Skeletal muscle tissue (tissue), 4 donors: ENCODE measurements around the gene ZGPAT. TPM values are rescaled to one million over a fixed set of nuclear protein-coding genes. Genes with fewer than 3 reads are reported as not detected.

Experiments used
- H3K27ac ChIP-seq: one replicate; pipeline ENCODE4 v1.7.0; 2013; ENCODE audit warnings: mild to moderate bottlenecking, low read depth, low read length, inconsistent platforms
- H3K27me3 ChIP-seq, 3 donors: one replicate each; pipeline ENCODE4 v1.7.0; 2013; ENCODE audit warnings: low read length in 3 of 3; ENCODE audit not compliant: control insufficient read depth in 3 of 3, insufficient read depth in 3 of 3
- H3K36me3 ChIP-seq, 3 donors: one replicate each; pipeline ENCODE4 v1.7.0; 2013; ENCODE audit warnings: low read length in 3 of 3; ENCODE audit not compliant: control insufficient read depth in 3 of 3, insufficient read depth in 3 of 3
- H3K4me1 ChIP-seq, 3 donors: one replicate each; pipeline ENCODE4 v1.7.0; 2013; ENCODE audit warnings: low read length in 3 of 3, mild to moderate bottlenecking in 3 of 3; ENCODE audit not compliant: control insufficient read depth in 3 of 3, insufficient read depth in 3 of 3
- H3K4me3 ChIP-seq, 3 donors: one replicate each; pipeline ENCODE4 v1.7.0; 2013; ENCODE audit warnings: low read length in 3 of 3
- H3K9ac ChIP-seq, 3 donors: one replicate each; pipeline ENCODE4 v1.7.0; 2013; ENCODE audit warnings: low read length in 3 of 3, mild to moderate bottlenecking in 3 of 3, moderate library complexity in 2 of 3, low read depth in 1 of 3
- H3K9me3 ChIP-seq, 3 donors: one replicate each; pipeline ENCODE4 v1.7.0; 2013; ENCODE audit warnings: low read length in 3 of 3; ENCODE audit not compliant: control insufficient read depth in 3 of 3
- total RNA-seq: library from RNA; depleted of rRNA; stranded (reverse); fragments of >200 nt; gene quantifications from one replicate; pipeline ENCODE4 v1.2.3, GENCODE V29; 2014
- donor health status: Osteomylitis.

ZGPAT gene
- total RNA-seq, 1 donor from 2014 or later, result 6.8 TPM

GRCh38 chr20:63733579-63734081, 25.8 kb downstream of the ZGPAT start:
- Histone ChIP-seq H3K4me1 (peaks cover 6 to 13% (median 10%) of the 10 kb centered on the region in 3 donors), H3K27ac (no peak overlapping the region), H3K9me3 (no peaks in the 10 kb centered on the region), H3K27me3 (no peaks in the 10 kb centered on the region), H3K9ac (no peak overlapping the region), H3K4me3 (no peak overlapping the region), H3K36me3 (peaks cover 27 to 31% (median 30%) of the 10 kb centered on the region in 3 donors)

DNA sequence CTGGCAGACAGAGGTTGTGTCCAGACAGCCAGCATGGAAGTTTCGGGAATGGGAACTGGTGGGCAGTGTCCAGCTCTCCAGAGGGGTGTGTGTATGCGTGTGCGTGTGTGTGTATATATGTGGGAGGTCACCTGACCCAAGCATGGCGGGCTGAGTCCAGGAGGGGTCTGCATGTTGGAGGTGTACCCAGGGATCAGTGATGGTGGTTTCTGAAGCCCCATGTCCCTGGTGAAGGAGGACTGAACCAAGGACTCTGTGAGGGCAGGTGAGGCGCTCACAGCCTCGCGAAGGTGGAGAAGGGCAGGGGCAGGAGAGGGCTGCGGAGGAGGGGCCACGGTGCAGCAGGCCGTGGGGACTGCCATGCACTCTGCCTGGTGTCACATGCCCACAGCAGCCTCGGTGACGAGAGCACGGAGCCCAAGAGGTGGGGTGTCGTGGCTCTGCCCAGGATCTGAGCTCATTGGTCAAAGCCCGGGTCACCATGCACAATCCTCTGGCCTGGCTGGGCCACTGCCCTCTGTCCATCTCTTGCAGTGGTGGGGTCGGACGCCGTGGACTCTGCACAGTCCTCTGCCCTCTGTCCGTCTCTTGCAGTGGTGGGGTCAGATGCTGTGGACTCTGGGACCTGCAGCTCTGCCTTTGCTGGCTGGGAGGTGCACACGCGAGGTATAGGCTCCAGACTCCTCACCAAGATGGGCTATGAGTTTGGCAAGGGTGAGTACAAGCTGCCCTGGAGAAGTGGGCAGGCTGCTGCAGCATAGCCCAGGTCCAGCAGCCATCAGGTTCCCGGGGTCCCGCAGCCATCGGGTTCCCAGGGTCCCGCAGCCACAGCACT, 26.5 kb downstream of the ZGPAT start:
- Histone ChIP-seq H3K9me3 (no peaks in the 10 kb centered on the region), H3K9ac (no peak overlapping the region), H3K36me3 (peaks cover 27 to 31% (median 30%) of the 10 kb centered on the region in 3 donors), H3K27ac (no peak overlapping the region), H3K4me3 (no peak overlapping the region), H3K4me1 (peaks cover 7 to 14% (median 14%) of the 10 kb centered on the region in 3 donors), H3K27me3 (no peaks in the 10 kb centered on the region)

DNA sequence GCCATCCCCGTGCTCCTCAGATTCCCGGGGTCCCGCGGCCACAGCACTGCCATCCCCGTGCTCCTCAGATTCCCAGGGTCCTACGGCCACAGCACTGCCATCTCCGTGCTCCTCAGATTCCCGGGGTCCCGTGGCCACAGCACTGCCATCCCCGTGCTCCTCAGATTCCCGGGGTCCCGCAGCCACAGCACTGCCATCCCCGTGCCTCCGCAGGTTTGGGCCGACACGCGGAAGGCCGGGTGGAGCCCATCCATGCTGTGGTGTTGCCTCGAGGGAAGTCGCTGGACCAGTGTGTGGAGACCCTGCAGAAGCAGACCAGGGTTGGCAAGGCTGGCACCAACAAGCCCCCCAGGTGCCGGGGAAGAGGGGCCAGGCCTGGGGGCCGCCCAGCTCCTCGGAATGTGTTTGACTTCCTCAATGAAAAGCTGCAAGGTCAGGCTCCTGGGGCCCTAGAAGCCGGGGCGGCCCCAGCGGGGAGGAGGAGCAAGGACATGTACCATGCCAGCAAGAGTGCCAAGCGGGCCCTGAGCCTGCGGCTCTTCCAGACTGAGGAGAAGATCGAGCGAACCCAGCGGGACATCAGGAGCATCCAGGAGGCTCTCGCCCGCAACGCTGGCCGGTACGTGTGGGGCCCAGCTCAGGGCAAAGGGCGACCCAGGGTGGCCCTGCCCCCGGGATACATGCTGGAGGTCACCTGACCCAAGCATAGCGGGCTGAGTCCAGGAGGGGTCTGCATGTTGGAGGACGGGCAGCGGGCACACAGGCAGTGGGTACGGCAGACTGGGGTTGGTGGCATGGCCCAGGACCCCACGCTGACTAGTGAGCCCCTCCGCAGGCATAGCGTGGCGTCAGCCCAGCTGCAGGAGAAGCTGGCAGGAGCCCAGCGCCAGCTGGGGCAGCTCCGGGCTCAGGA, 27.4 kb downstream of the ZGPAT start:
- Histone ChIP-seq H3K4me3 (no peak overlapping the region), H3K27me3 (no peaks in the 10 kb centered on the region), H3K27ac (no peak overlapping the region), H3K9ac (no peak overlapping the region), H3K36me3 (peaks cover 25 to 29% (median 25%) of the 10 kb centered on the region in 3 donors), H3K4me1 (peaks cover 7 to 14% (median 13%) of the 10 kb centered on the region in 3 donors), H3K9me3 (no peaks in the 10 kb centered on the region)

DNA sequence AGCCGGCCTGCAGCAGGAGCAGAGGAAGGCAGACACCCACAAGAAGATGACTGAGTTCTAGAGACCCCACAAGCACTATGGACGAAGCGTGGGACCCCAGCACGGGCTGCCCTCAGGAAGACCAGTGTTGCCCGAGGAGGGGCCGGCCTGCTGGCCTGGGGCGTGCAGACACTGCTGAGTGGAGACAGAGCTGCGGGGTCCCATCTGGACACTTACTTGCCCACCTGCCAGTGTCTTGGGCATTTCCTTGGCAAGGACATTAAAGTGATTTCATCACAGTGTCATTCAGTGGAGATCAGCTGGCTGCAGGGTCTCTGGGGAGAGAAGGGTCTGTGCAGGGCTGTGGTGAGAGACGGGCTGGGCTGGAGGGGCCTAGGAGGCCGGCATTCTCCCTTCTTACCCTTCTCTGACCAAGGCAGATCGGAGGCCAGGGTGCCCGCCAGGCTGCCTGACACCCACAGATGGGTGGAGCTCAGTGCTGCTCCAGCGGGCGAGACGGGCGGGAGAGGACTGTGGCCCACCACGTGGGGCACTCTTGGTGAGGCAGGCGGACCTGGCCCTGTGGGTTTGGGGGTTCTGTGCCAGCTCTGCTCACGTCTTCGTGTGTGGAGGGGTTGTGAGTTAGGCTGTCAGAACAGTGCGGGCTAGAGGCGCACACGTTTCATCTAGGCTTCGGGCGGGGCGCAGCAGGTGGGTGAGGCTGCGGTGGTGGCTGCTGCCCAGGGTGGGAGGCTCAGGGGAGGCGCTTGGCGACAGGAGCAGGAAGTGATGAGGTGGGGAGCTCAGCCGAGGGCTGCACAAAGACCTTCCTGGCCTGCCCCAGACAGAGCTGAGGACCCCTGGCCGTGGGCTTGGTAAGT, 28.2 kb downstream of the ZGPAT start, which contains the start of gene LIME1:
TSS of gene LIME1 (plus strand) at position 806 of the 860 bp plus-strand sequence. CDS start 886 bp downstream, outside the sequence.
- Histone ChIP-seq H3K27ac (no peak within 1 kb of the TSS), H3K36me3 (peaks cover 22 to 29% (median 25%) of the 10 kb centered on the region in 3 donors), H3K9me3 (no peaks in the 10 kb centered on the region), H3K4me1 (peaks cover 13 to 20% (median 20%) of the 10 kb centered on the region in 3 donors), H3K9ac (no peak within 1 kb of the TSS), H3K4me3 (no peak within 1 kb of the TSS), H3K27me3 (no peaks in the 10 kb centered on the region)

DNA sequence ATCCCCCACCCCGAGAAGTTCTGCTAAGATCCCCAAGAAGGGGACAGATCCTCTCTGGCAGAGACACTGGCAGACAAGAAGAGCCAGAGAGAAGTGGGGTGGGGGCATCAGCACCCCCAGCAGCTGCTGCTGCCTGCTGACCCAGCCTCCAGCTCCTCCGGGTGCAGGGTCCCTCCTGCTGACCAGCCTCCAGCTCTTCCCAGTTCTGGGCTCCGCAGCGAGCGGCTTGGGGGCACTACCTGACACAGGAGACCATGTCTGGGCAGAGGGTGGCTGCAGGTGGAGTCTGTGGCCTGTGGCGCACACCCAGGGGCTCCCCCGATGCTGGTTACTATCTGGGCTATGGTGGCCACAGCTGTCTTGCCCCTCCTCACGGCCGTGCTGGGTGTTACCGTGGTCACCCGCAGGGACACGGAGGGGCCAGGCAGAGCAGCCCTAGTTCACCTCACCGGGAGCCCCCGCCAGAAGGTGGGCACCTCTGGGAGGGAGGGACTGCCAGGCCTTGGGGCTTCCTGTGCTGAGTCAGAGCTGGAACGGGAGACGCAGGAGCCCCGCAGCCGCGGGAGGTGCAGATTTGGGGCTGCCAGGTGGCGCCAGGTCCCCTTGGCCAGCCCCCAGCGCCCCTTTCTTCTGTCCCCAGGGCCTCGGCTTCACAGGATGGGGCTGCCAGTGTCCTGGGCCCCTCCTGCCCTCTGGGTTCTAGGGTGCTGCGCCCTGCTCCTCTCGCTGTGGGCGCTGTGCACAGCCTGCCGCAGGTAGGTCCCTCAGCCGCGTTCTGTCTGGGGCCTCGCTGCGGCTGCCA, 29.3 kb downstream of the ZGPAT start:
- peaks cover 22 to 28% (median 25%) of the 10 kb centered on the region in 3 donors for H3K4me1 ChIP-seq
- H3K9me3 ChIP-seq, result no peaks in the 10 kb centered on the region
- H3K4me3 ChIP-seq, result no peak overlapping the region
- no peaks in the 10 kb centered on the region for H3K27me3 ChIP-seq
- H3K9ac ChIP-seq, result no peak overlapping the region
- H3K36me3 ChIP-seq, result peaks cover 19 to 31% (median 25%) of the 10 kb centered on the region in 3 donors
- H3K27ac ChIP-seq, result no peak overlapping the region

DNA sequence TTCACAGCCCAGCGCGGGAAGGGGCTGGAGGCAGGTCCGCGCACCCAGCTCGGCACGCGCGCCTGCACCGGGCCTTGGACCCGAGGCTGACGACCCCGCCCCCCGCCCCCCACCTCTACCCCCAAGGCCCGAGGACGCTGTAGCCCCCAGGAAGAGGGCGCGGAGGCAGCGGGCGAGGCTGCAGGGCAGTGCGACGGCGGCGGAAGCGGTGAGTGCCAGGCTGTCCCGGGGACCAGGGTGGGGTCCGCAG, 29.8 kb downstream of the ZGPAT start:
- Histone ChIP-seq H3K9ac (no peak overlapping the region), H3K27me3 (no peaks in the 10 kb centered on the region), H3K27ac (no peak overlapping the region), H3K9me3 (no peaks in the 10 kb centered on the region), H3K4me3 (no peak overlapping the region), H3K36me3 (peaks cover 20 to 33% (median 25%) of the 10 kb centered on the region in 3 donors), H3K4me1 (peaks cover 23 to 28% (median 27%) of the 10 kb centered on the region in 3 donors)

GRCh38 chr20:63737945-63738686, 30.3 kb downstream of the ZGPAT start:
- Histone ChIP-seq H3K9me3 (no peaks in the 10 kb centered on the region), H3K9ac (peak overlapping the region in 2 of 3 donors; percentile 93 to 94), H3K4me1 (peaks cover 25 to 28% (median 27%) of the 10 kb centered on the region in 3 donors), H3K36me3 (peaks cover 22 to 33% (median 26%) of the 10 kb centered on the region in 3 donors), H3K4me3 (peak overlapping the region in 2 of 3 donors; percentile 56 to 77), H3K27me3 (no peaks in the 10 kb centered on the region), H3K27ac (peak overlapping the region; percentile 97)

DNA sequence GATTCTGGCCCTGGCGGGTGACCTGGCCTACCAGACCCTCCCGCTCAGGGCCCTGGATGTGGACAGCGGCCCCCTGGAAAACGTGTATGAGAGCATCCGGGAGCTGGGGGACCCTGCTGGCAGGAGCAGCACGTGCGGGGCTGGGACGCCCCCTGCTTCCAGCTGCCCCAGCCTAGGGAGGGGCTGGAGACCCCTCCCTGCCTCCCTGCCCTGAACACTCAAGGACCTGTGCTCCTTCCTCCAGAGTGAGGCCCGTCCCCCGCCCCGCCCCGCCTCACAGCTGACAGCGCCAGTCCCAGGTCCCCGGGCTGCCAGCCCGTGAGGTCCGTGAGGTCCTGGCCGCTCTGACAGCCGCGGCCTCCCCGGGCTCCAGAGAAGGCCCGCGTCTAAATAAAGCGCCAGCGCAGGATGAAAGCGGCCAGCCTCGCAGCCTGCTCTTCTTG, 30.9 kb downstream of the ZGPAT start:
- H3K9me3 ChIP-seq, result no peaks in the 10 kb centered on the region
- peak overlapping the region; percentile 97 for H3K27ac ChIP-seq
- peak overlapping the region; percentile 72 to 94 (median 93) for H3K9ac ChIP-seq
- H3K36me3 ChIP-seq, result peaks cover 25 to 32% (median 25%) of the 10 kb centered on the region in 3 donors
- H3K4me1 ChIP-seq, result peaks cover 25 to 28% (median 27%) of the 10 kb centered on the region in 3 donors
- H3K4me3 ChIP-seq, result peak overlapping the region in 2 of 3 donors; percentile 76 to 77
- H3K27me3 ChIP-seq, result no peaks in the 10 kb centered on the region
